Mucosa of stomach (tissue), 1 donor: ENCODE data around the gene CCDC181.
"Not testable (repeated sequence)": the region's sequence is repeated elsewhere in the genome, so short reads cannot be mapped to it uniquely, and the experiment has no call there.

Source experiments
- H3K27me3 ChIP-seq: one replicate; pipeline ENCODE4 v1.7.0; 2013; ENCODE audit warnings: mild to moderate bottlenecking, low read length; ENCODE audit not compliant: control insufficient read depth, insufficient read depth
- H3K36me3 ChIP-seq: one replicate; pipeline ENCODE4 v1.7.0; 2013; ENCODE audit warnings: low read length; ENCODE audit not compliant: control insufficient read depth, insufficient read depth
- H3K4me1 ChIP-seq: one replicate; pipeline ENCODE4 v1.7.0; 2013; ENCODE audit warnings: mild to moderate bottlenecking, low read length; ENCODE audit not compliant: control insufficient read depth, insufficient read depth
- H3K4me3 ChIP-seq: one replicate; pipeline ENCODE4 v1.7.0; 2013; ENCODE audit warnings: low read length
- H3K9ac ChIP-seq: one replicate; pipeline ENCODE4 v1.7.0; 2013; ENCODE audit warnings: mild to moderate bottlenecking, low read length, moderate library complexity
- H3K9me3 ChIP-seq: one replicate; pipeline ENCODE4 v1.7.0; 2013; ENCODE audit warnings: mild to moderate bottlenecking, low read length, moderate library complexity; ENCODE audit not compliant: control insufficient read depth
- donor health status: Pancreatic carcinoma.

Gene CCDC181

DNA sequence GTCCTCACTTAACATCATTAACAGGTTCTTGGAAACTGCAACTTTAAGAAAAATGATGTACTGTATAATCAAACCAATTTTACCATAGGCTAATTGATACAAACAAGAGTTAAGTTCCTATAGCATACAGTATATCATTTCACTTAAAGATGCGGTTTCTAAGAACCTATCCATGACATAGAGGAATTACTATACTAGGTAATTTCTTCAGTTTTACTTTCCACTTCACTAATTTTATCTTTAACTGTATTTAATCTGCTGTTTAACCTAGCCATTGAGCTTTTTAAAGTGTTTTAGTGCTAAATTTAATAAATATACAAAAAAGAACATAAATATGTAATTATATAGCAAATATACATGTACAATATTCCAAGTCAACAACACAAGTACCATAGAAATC, 30.2 kb upstream of the CCDC181 start:
- peaks cover 7% of the 10 kb centered on the region for H3K27me3 ChIP-seq
- no peaks in the 10 kb centered on the region for H3K36me3 ChIP-seq
- no peaks in the 10 kb centered on the region for H3K9me3 ChIP-seq
- peaks cover 8% of the 10 kb centered on the region for H3K4me1 ChIP-seq
- no peak overlapping the region for H3K4me3 ChIP-seq
- no peak overlapping the region for H3K9ac ChIP-seq

- Histone ChIP-seq H3K9ac (no peak overlapping the region), H3K27me3 (peaks cover 7% of the 10 kb centered on the region), H3K36me3 (no peaks in the 10 kb centered on the region), H3K4me3 (no peak overlapping the region), H3K9me3 (no peaks in the 10 kb centered on the region), H3K4me1 (peaks cover 12% of the 10 kb centered on the region)
Observed at GRCh38 chr1:169456029-169456428, 28.8 kb upstream of the CCDC181 start.

DNA sequence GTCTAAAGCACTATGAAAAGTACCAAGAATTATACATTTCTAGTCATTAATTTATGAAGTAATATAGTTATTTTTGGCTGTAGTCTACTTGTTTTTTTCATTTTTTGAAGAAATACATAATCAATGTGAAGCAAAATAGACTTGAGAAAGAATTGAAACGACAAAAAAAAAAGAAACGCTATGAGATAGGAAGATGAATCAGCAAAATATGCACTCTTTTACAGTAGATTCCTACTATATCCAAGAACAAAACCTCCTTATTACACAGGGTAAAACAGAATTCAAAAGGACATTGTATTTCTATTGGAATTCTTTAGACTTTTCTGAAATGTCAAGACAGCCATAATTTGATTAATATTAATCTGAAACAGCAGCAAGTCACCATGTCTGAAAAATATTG, 25.6 kb upstream of the CCDC181 start:
- no peaks in the 10 kb centered on the region for H3K9me3 ChIP-seq
- no peaks in the 10 kb centered on the region for H3K36me3 ChIP-seq
- H3K4me1 ChIP-seq = peaks cover 10% of the 10 kb centered on the region

DNA sequence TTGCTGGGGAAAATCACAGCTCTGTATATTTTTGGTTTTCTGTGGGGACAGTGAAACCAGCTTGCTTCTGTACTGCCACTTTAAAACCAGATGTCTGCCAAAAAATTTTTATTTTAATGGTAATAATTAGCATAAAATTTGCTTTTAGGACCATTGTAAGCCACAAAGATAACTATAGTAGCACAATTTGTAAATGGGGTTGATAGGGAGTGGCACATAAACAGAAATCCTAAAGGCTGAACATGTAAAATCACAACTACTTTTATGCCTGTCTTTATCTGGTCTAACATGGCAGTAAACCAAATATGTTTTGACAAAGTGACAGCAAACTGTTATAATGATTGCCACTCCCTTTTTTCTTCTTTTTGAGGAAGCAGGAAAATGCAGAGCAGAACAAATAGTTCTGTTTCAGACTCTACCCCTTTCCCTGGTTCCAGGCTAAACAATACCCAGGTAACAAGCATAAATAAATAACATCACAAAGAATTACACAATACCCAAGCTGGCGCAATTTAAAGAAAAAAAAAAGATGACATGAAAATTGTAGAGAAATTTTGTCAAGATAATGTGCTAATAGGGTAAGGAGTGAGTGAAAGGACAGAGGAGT, 24.0 kb upstream of the CCDC181 start:
- H3K4me3 ChIP-seq = no peak overlapping the region
- H3K9me3 ChIP-seq = no peaks in the 10 kb centered on the region
- H3K4me1 ChIP-seq = peaks cover 10% of the 10 kb centered on the region
- H3K9ac ChIP-seq = no peak overlapping the region
- no peaks in the 10 kb centered on the region for H3K36me3 ChIP-seq
- no peaks in the 10 kb centered on the region for H3K27me3 ChIP-seq

More for the DNA sequence above, 25.6 kb upstream of the CCDC181 start:
- no peak overlapping the region for H3K9ac ChIP-seq
- no peak overlapping the region for H3K4me3 ChIP-seq
- no peaks in the 10 kb centered on the region for H3K27me3 ChIP-seq

- Histone ChIP-seq H3K27me3 (peaks cover 6% of the 10 kb centered on the region), H3K9ac (no peak overlapping the region), H3K9me3 (no peaks in the 10 kb centered on the region), H3K4me1 (peaks cover 3% of the 10 kb centered on the region), H3K4me3 (no peak overlapping the region), H3K36me3 (no peaks in the 10 kb centered on the region)
Observed at GRCh38 chr1:169443923-169444322, 16.6 kb upstream of the CCDC181 start.

GRCh38 chr1:169426174-169426705, 1.0 kb downstream of the CCDC181 start:
- Histone ChIP-seq H3K9me3 (no peaks in the 10 kb centered on the region), H3K4me1 (peaks cover 6% of the 10 kb centered on the region), H3K9ac (no peak overlapping the region), H3K27me3 (peaks cover 15% of the 10 kb centered on the region), H3K36me3 (no peaks in the 10 kb centered on the region), H3K4me3 (no peak overlapping the region)

- Histone ChIP-seq H3K27me3 (no peaks in the 10 kb centered on the region), H3K9me3 (no peaks in the 10 kb centered on the region), H3K4me1 (no peaks in the 10 kb centered on the region), H3K36me3 (no peaks in the 10 kb centered on the region), H3K9ac (no peak overlapping the region), H3K4me3 (no peak overlapping the region)
Observed at GRCh38 chr1:169421309-169421708, 6.0 kb downstream of the CCDC181 start.

- no peak overlapping the region for H3K9ac ChIP-seq
Observed at GRCh38 chr1:169414952-169415351, 12.3 kb downstream of the CCDC181 start.

DNA sequence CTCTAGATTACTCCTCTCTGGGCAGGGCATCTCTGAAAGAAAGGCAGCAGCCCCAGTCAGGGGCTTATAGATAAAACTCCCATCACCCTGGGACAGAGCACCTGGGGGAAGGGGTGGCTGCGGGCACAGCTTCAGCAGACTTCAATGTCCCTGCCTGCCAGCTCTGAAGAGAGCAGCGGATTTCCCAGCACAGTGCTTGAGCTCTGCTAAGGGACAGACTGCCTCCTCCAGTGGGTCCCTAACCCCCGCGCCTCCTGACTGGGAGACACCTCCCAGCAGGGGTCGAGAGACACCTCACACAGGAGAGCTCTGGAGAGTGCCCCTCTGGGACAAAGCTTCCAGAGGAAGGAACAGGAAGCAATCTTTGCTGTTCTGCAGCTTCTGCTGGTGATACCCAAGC, 18.9 kb downstream of the CCDC181 start:
- H3K4me1 ChIP-seq, H3K36me3 ChIP-seq, H3K9ac ChIP-seq, H3K9me3 ChIP-seq, H3K27me3 ChIP-seq, H3K4me3 ChIP-seq: not testable (repeated sequence)

More at GRCh38 chr1:169414952-169415351, 12.3 kb downstream of the CCDC181 start:
- H3K4me1 ChIP-seq = no peaks in the 10 kb centered on the region
- H3K4me3 ChIP-seq = no peak overlapping the region
- no peaks in the 10 kb centered on the region for H3K36me3 ChIP-seq
- no peaks in the 10 kb centered on the region for H3K9me3 ChIP-seq
- H3K27me3 ChIP-seq = no peaks in the 10 kb centered on the region

DNA sequence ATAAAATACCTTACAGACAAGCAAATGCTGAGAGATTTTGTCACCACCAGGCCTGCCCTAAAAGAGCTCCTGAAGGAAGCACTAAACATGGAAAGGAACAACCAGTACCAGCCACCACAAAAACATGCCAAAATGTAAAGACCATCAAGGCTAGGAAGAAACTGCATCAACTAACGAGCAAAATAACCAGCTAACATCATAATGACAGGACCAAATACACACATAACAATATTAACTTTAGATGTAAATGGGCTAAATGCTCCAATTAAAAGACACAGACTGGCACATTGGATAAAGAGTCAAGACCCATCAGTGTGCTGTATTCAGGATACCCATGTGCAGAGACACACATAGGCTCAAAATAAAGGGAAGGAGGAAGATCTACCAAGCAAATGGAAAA, 24.7 kb downstream of the CCDC181 start:
- H3K9me3 ChIP-seq, H3K27me3 ChIP-seq, H3K36me3 ChIP-seq, H3K4me3 ChIP-seq, H3K9ac ChIP-seq, H3K4me1 ChIP-seq: not testable (repeated sequence)

DNA sequence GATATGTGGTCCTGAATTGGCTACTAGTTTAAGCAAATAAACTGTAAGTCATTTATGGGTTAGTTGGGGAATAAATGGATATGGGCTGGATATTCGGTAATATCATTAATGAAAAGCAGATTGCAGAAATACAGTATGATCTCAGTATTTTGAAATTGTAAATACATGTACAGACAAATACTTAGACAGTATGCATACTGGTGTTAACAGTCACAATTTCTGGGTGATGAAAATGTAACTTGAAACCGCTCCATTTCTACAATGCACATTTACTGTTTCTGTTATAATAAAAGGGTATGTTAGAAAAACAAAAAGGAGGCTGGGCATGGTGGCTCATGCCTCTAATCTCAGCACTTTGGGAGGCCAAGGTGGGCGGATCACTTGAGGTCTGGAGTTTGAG, 31.3 kb downstream of the CCDC181 start:
- H3K4me1 ChIP-seq = no peaks in the 10 kb centered on the region
- peaks cover 2% of the 10 kb centered on the region for H3K36me3 ChIP-seq
- no peaks in the 10 kb centered on the region for H3K27me3 ChIP-seq
- no peak overlapping the region for H3K9ac ChIP-seq
- no peak overlapping the region for H3K4me3 ChIP-seq
- no peaks in the 10 kb centered on the region for H3K9me3 ChIP-seq

GRCh38 chr1:169392406-169392805, 34.9 kb downstream of the CCDC181 start:
- H3K4me3 ChIP-seq = no peak overlapping the region
- H3K27me3 ChIP-seq = no peaks in the 10 kb centered on the region
- H3K36me3 ChIP-seq = peaks cover 5% of the 10 kb centered on the region
- H3K4me1 ChIP-seq = no peaks in the 10 kb centered on the region
- no peaks in the 10 kb centered on the region for H3K9me3 ChIP-seq
- H3K9ac ChIP-seq = no peak overlapping the region

DNA sequence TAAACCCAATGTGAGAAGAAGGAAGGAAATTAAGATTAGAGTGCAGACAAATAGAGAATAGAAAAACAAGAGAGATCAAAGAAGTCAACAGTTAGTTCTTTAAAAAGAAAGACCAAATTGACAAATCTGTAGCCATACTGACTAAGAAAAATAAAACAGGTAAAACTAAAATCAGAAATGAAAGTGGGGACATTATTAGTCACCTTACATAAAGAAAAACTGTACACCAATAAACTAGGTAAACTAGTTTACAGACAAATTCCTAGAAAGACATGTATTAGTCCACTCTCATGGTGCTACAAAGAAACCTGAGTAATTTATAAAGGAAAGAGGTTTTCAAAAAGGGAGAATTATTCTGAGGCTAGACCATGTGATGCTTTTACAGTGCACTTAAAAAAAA, 37.0 kb downstream of the CCDC181 start:
- no peak overlapping the region for H3K9ac ChIP-seq

More for the DNA sequence above, 37.0 kb downstream of the CCDC181 start:
- no peaks in the 10 kb centered on the region for H3K9me3 ChIP-seq
- no peak overlapping the region for H3K4me3 ChIP-seq
- H3K36me3 ChIP-seq = peaks cover 5% of the 10 kb centered on the region
- H3K27me3 ChIP-seq = no peaks in the 10 kb centered on the region
- H3K4me1 ChIP-seq = no peaks in the 10 kb centered on the region
